AG04450 (cell line): ENCODE results near the gene KDM3B. TPM values are rescaled to one million over a fixed set of nuclear protein-coding genes. Genes with fewer than 3 reads are reported as not detected.

Experiments
- CTCF ChIA-PET: fragments of 300-600, 350-600 bp; formaldehyde crosslinking; extraction: SDS; loops from one replicate; lab custom pipeline; 2022; ENCODE audit warnings: antibody characterized with exemption, inconsistent platforms; lab: Charles Lee
- POLR2A ChIA-PET: fragments of 350-600 bp; formaldehyde crosslinking; extraction: SDS; loops from one replicate; lab custom pipeline; 2021; ENCODE audit warnings: antibody characterized with exemption, inconsistent platforms; lab: Yijun Ruan, JAX
- DNase-seq: peaks from one replicate; pipeline ENCODE4 v3.0.0-alpha.2; 2011; ENCODE audit warnings: low read depth, low spot score
- H3K27ac ChIP-seq: one replicate; pipeline ENCODE4 v1.5.1; 2012; ENCODE audit warnings: low read depth, low read length, control low read depth
- H3K27me3 ChIP-seq: one replicate; pipeline ENCODE4 v1.6.0; 2012; ENCODE audit warnings: low read length; ENCODE audit not compliant: control insufficient read depth, insufficient read depth
- H3K4me3 ChIP-seq: 2 replicates; pipeline ENCODE4 v1.5.1; 2011; ENCODE audit warnings: mild to moderate bottlenecking, low read depth, low read length, control low read depth
- H3K9me3 ChIP-seq: 2 replicates; pipeline ENCODE4 v1.5.1; 2012; ENCODE audit warnings: low read length; ENCODE audit not compliant: control insufficient read depth, insufficient read depth
- polyA plus RNA-seq: library from polyadenylated mRNA; depleted of rRNA; stranded (reverse); fragments of >200 nt; gene quantifications from 2 replicates; pipeline ENCODE4 v1.2.3, GENCODE V29; 2011
- TF ChIP-seq, protein P1 (sequence below): IDR thresholded peaks from 2 replicates; pipeline ENCODE4 v1.5.1; 2011; ENCODE audit warnings: low read depth, low read length, control low read depth, inconsistent platforms

The KDM3B gene
- polyA plus RNA-seq, 1 experiment: 32.7 TPM

DNA sequence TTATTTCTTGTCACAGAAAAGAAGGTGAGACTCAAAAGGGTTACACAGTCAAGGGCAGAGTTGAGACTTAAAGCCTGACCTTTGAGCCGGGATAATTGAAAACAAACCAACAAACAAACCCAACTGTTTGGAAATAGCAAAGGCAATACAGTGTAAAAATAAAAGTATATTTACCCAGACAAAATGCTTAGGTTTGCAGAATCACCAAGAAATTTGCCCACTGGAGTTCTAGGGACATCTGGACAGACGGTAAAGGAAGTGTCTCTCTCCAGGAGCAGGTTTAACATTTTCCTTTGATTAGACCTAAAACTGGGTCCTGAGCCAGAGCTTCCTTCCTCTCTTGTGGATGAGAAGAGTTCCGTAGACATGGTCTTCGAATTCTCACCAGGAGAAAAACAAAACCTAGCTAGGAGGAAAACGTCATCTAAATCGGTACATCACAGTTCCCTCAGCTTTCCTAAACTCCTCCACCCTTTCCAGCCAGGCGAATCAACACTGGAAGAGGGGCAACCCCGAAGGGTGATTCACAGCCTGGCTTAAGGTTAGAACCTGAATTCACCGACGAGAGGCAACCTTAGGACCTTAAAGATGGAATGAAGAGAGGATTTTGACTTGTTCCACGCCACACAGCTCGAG is 21.6 kb upstream of the KDM3B start:
- TF ChIP-seq, protein P1, sequence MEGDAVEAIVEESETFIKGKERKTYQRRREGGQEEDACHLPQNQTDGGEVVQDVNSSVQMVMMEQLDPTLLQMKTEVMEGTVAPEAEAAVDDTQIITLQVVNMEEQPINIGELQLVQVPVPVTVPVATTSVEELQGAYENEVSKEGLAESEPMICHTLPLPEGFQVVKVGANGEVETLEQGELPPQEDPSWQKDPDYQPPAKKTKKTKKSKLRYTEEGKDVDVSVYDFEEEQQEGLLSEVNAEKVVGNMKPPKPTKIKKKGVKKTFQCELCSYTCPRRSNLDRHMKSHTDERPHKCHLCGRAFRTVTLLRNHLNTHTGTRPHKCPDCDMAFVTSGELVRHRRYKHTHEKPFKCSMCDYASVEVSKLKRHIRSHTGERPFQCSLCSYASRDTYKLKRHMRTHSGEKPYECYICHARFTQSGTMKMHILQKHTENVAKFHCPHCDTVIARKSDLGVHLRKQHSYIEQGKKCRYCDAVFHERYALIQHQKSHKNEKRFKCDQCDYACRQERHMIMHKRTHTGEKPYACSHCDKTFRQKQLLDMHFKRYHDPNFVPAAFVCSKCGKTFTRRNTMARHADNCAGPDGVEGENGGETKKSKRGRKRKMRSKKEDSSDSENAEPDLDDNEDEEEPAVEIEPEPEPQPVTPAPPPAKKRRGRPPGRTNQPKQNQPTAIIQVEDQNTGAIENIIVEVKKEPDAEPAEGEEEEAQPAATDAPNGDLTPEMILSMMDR: no peak
- Histone ChIP-seq H3K27me3 (no peaks in the 10 kb centered on the region), H3K9me3 (no peaks in the 10 kb centered on the region), H3K4me3 (peak overlapping the region; percentile 87), H3K27ac (peak overlapping the region; percentile 52)
- POLR2A ChIA-PET: interaction anchor here (1.3 kb wide), 1 partner anchor 22 kb away, joined by 14 read pairs; the partner anchor contains the start of gene KDM3B
- no peak for DNase-seq
- CTCF ChIA-PET: interaction anchor here (2.7 kb wide), 1 partner anchor 22 kb away, joined by 29 read pairs; the partner anchor contains the start of gene KDM3B

DNA sequence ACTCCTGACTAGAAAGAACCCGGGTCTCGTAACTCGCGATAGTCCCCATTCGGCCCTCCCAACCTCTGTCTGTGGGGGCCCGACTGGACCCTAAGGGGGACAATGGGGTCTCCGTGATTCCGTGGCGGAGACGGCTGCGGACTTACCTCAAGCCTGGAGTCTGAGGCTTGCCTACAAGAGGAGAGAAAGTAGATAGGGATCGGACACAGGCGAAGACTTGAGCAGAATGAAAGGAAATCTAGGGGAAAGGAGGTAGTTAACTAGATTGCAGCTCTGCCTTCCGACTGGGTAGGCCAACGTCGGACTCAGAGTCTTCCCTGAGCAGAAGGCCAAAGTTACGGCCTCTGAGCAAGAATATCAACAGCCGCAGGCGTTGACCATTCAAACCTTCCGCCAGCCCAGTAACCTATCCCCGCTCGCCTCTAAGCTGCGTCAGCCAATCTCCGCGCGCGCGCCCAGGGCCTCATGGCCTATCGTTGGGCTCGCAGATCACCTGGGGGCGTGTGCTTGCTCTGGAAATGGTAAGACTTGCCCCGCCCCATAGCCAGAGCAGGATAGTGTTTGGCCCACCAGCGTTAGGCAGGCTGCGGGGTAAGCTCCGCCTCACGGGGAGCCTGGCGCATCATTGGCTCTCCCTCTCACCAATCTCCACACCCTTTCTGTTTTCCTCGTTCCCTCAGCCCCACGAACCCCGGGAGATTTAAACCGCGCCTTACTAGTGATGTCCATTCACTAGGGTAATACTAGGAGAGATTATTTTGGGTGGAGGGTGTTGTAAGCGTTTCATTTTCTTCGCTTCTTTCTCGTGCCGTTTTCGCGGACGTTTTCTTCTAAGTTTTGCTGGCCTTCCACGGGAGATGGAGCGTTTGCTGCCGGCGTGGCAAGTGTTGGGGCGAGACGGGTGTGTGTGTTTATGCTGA is 20.8 kb upstream of the KDM3B start, which contains the start of gene CDC25C:
CDC25C (minus strand) TSS at position 356 of the 920 bp plus-strand sequence. CDS start 624 bp downstream, outside the sequence.
- peak within 1 kb of the TSS; percentile 52 for H3K27ac ChIP-seq
- TF ChIP-seq, protein P1: no peak
- no peaks in the 10 kb centered on the region for H3K9me3 ChIP-seq
- POLR2A ChIA-PET: interaction anchor here (0.6 to 1.3 kb wide), 2 partner anchors 22 to 961 kb away, joined by 6 to 14 read pairs; partner anchors contain the start of gene KDM3B
- CTCF ChIA-PET: interaction anchor here (2.7 kb wide), 1 partner anchor 21 kb away, joined by 29 read pairs; the partner anchor contains the start of gene KDM3B
- peak within 1 kb of the TSS; percentile 87 for H3K4me3 ChIP-seq
- no peaks in the 10 kb centered on the region for H3K27me3 ChIP-seq
- DNase-seq: peak; percentile 99

DNA sequence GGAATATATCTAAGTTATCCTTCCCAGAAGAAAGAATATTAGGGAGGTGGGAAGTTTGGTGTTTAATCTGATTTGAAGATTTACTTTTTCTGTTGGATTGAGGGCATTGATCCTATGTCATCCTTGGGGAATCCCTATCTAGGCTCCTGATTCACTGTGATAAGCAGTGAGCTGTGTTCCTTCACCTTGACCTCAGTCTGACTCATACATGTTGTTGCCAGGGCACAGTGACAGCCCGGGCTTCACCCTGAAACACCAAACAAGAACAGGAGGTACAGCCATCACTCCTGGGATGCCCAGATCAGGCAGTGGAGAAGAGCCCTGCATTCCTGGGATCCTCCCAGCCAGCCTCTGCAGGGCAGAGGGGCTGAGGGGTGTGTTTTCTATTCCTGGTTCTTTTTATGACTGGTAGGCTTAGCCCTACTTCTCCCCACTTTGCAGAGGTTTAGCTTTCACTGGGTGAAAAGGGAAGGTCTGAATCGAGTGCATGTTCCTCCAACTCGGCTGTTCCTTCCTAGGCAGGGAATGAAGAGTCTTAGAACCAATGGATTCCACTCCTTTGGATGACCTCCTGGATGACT is 17.5 kb upstream of the KDM3B start:
- CTCF ChIA-PET: interaction anchor here (0.7 to 2.3 kb wide), 1 partner anchor 17 kb away, joined by 4 to 17 read pairs; the partner anchor contains the start of gene KDM3B
- no peak for DNase-seq
- H3K4me3 ChIP-seq: no peak overlapping the region
- no peaks in the 10 kb centered on the region for H3K27me3 ChIP-seq
- TF ChIP-seq, protein P1: no peak
- H3K27ac ChIP-seq: no peak overlapping the region
- H3K9me3 ChIP-seq: no peaks in the 10 kb centered on the region
- POLR2A ChIA-PET: no interaction called here

DNA sequence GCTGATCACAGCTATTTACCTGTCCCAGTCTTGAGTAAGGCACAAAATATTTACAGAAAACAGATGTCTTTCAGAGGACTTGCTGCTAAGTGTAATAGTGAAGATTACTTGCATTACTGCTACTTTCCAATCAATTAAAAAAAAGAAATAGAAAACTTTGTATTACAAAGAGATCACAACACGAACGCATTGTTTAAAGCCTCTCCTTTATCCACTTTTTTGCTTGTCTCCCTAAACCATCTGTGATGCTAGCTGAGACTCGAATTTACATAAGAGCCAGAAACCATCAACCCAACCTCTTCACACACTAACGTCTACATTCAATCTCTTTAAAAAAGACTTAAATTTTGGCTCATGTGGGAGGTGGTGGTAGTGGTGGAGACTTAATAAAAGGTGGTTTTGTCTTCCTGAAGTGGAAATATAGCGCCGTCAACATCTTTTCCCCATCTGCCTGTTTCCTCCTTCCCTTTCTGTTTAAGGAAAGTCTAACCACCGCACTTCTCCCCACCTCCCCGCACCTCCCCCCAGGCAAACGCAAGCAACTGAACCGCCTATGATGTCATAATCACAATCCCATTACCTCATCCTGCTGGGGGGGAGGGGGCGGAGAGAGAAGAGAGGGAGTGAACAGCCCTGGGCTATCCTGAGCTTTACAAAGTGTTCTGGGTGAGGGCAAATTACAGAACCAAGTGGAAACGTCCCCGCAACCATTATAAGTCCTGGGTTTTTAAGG is 15.4 kb upstream of the KDM3B start:
- peak; percentile 42 for DNase-seq

More for the DNA sequence above, 15.4 kb upstream of the KDM3B start:
- Histone ChIP-seq H3K27ac (peak overlapping the region; percentile 98), H3K9me3 (no peaks in the 10 kb centered on the region), H3K4me3 (peak overlapping the region; percentile 91), H3K27me3 (no peaks in the 10 kb centered on the region)
- TF ChIP-seq, protein P1: no peak
- POLR2A ChIA-PET: interaction anchor here (1.1 to 3.1 kb wide), 6 partner anchors 10 to 206 kb away, joined by 4 to 88 read pairs (median 7); partner anchors contain the start of genes BRD8, CDC23, ETF1 and KDM3B
- CTCF ChIA-PET: interaction anchor here (7.9 kb wide), 1 partner anchor 15 kb away, joined by 169 read pairs; the partner anchor contains the start of gene KDM3B
